HepG2 (cell line): ENCODE data around the gene EXOC7. TPM values are rescaled to one million over a fixed set of nuclear protein-coding genes. Genes with fewer than 3 reads are reported as not detected.
A peak's percentile ranks its signal among the peaks of the same experiment; 100 is the strongest.

Experiments used
- ARNTL ChIP-seq: sonication (generic); formaldehyde crosslinking; IDR thresholded peaks from 2 replicates; pipeline ENCODE4 v1.4.0; 2020; ENCODE audit warnings: mild to moderate bottlenecking, missing genetic modification reagents
- BCLAF1 ChIP-seq: fragments of 450-650 bp; IDR thresholded peaks from 2 replicates; pipeline ENCODE4 v1.6.1; 2017; ENCODE audit warnings: mild to moderate bottlenecking
- BHLHE40 ChIP-seq: IDR thresholded peaks from 2 replicates; pipeline ENCODE4 v1.6.1; 2011; ENCODE audit warnings: low read length, improper control_type of control experiment
- DPF2 ChIP-seq: sonication (generic); formaldehyde crosslinking; IDR thresholded peaks from 2 replicates; pipeline ENCODE4 v1.4.0; 2020; ENCODE audit warnings: mild to moderate bottlenecking, low read depth, missing genetic modification reagents, borderline replicate concordance
- EZH2 ChIP-seq: conservative IDR thresholded peaks from 2 replicates; pipeline ENCODE4 v1.6.1; 2012; ENCODE audit warnings: mild to moderate bottlenecking, low read depth, low read length, moderate library complexity
- HMG20B ChIP-seq: conservative IDR thresholded peaks from 2 replicates; pipeline ENCODE4 v1.6.1; 2016; ENCODE audit warnings: missing genetic modification reagents, missing compliant biosample characterization
- HOXA3 ChIP-seq: sonication (generic); formaldehyde crosslinking; IDR thresholded peaks from 2 replicates; pipeline ENCODE4 v1.5.0; 2020; ENCODE audit warnings: missing genetic modification reagents
- KLF16 ChIP-seq, 2 experiments: sonication (generic) in 1 of 2; formaldehyde crosslinking in 1 of 2; IDR thresholded peaks; 2 replicates each; pipeline versions ENCODE4 v1.6.1 to v1.8.0; 2016 to 2023; ENCODE audit warnings: missing genetic modification reagents in 2 of 2, missing compliant biosample characterization in 1 of 2
- MIER2 ChIP-seq: IDR thresholded peaks from 2 replicates; pipeline ENCODE4 v1.6.1; 2016; ENCODE audit warnings: missing biosample characterization, missing genetic modification reagents
- POLR2AphosphoS5 ChIP-seq: IDR thresholded peaks from 2 replicates; pipeline ENCODE4 v1.6.1; 2012; ENCODE audit warnings: low read depth, low read length
- POLR2G ChIP-seq: fragments of 200-400 bp; formaldehyde crosslinking; IDR thresholded peaks from 2 replicates; pipeline ENCODE4 v1.6.1; 2018; ENCODE audit warnings: mild to moderate bottlenecking, low read depth, low read length, moderate library complexity
- RFX1 ChIP-seq: fragments of 450-650 bp; IDR thresholded peaks from 2 replicates; pipeline ENCODE4 v1.6.1; 2017
- SALL1 ChIP-seq: sonication (generic); formaldehyde crosslinking; IDR thresholded peaks from 2 replicates; pipeline ENCODE4 v1.8.0; 2022; ENCODE audit warnings: mild to moderate bottlenecking, missing genetic modification reagents
- SIX1 ChIP-seq: sonication (generic); formaldehyde crosslinking; IDR thresholded peaks from 2 replicates; pipeline ENCODE4 v1.4.0; 2020; ENCODE audit warnings: missing genetic modification reagents, borderline replicate concordance
- ZFP41 ChIP-seq: sonication (generic); formaldehyde crosslinking; IDR thresholded peaks from 2 replicates; pipeline ENCODE4 v1.4.0; 2020; ENCODE audit warnings: mild to moderate bottlenecking, missing genetic modification reagents, borderline replicate concordance
- ZGPAT ChIP-seq: IDR thresholded peaks from 2 replicates; pipeline ENCODE4 v1.6.1; 2016; ENCODE audit warnings: mild to moderate bottlenecking
- ZMAT5 ChIP-seq: sonication (generic); formaldehyde crosslinking; IDR thresholded peaks from 2 replicates; pipeline ENCODE4 v1.5.0; 2020; ENCODE audit warnings: mild to moderate bottlenecking, low read depth, missing genetic modification reagents, borderline replicate concordance
- ZNF10 ChIP-seq: sonication (generic); formaldehyde crosslinking; IDR thresholded peaks from 2 replicates; pipeline ENCODE4 v1.4.0; 2020; ENCODE audit warnings: mild to moderate bottlenecking, low read depth, missing genetic modification reagents, borderline replicate concordance
- ZNF513 ChIP-seq: sonication (generic); formaldehyde crosslinking; conservative IDR thresholded peaks from 2 replicates; pipeline ENCODE4 v1.5.0; 2020; ENCODE audit warnings: missing genetic modification reagents
- ZNF552 ChIP-seq: sonication (generic); formaldehyde crosslinking; IDR thresholded peaks from 2 replicates; pipeline ENCODE4 v1.9.0; 2022; ENCODE audit warnings: missing genetic modification reagents, mild to moderate bottlenecking, borderline replicate concordance
- ZNF589 ChIP-seq: sonication (generic); formaldehyde crosslinking; conservative IDR thresholded peaks from 2 replicates; pipeline ENCODE4 v1.8.0; 2022; ENCODE audit warnings: mild to moderate bottlenecking, moderate library complexity, missing genetic modification reagents
- ZNF607 ChIP-seq: sonication (generic); formaldehyde crosslinking; IDR thresholded peaks from 2 replicates; pipeline ENCODE4 v1.5.1; 2020; ENCODE audit warnings: missing genetic modification reagents, mild to moderate bottlenecking, borderline replicate concordance
- ZNF850 ChIP-seq: sonication (generic); formaldehyde crosslinking; conservative IDR thresholded peaks from 2 replicates; pipeline ENCODE4 v1.9.0; 2021; ENCODE audit warnings: mild to moderate bottlenecking, missing genetic modification reagents
- polyA plus RNA-seq, 8 experiments: library from polyadenylated mRNA; depleted of rRNA in 3 of 8; stranded (reverse) in 7 of 8; unstranded in 1 of 8; fragments of >200 nt; fragmentation: Illumina TruSeq in 4 of 8; extraction: Trizol in 4 of 8; gene quantifications; 2 replicates each; pipeline versions ENCODE4 v1.2.1 to v1.2.3, GENCODE V29; 2011 to 2016; ENCODE audit warnings: low read depth in 4 of 8, missing spikeins in 1 of 8, mixed read lengths in 1 of 8; ENCODE audit not compliant: insufficient read depth in 1 of 8
- total RNA-seq, 5 experiments: library from RNA; depleted of rRNA; stranded (reverse); fragments of >200 nt; fragmentation: Illumina TruSeq; extraction: Trizol; gene quantifications; 2 replicates each; pipeline ENCODE4 v1.2.3, GENCODE V29; 2016; ENCODE audit warnings: low read depth in 1 of 5

Gene EXOC7
- total and polyA plus RNA-seq, 2 of the 13 experiments (the other 11 are each of a cell fraction or from before 2014, with no cell fraction given), result 86.9 to 116 TPM

GRCh38 chr17:76081295-76082210 is 22.0 kb downstream of the EXOC7 start (continued):
- TF ChIP-seq ZNF513 (CRISPR knock-in tag), result no peak
- no peak for TF ChIP-seq ZMAT5
- TF ChIP-seq ZNF607, result no peak
- no peak for TF ChIP-seq ZNF552 (CRISPR knock-in tag)
- TF ChIP-seq EZH2, result no peak
- no peak for TF ChIP-seq DPF2
- no peak for TF ChIP-seq ARNTL
- TF ChIP-seq MIER2, result no peak
- no peak for TF ChIP-seq ZFP41
- no peak for TF ChIP-seq RFX1
- TF ChIP-seq HOXA3 (CRISPR knock-in tag), result no peak
- TF ChIP-seq BHLHE40, result no peak
- no peak for TF ChIP-seq HMG20B
- no peak for TF ChIP-seq KLF16 (CRISPR knock-in tag; IDR thresholded peaks at IDR 0.05)
- TF ChIP-seq ZNF850 (CRISPR knock-in tag), result no peak
- TF ChIP-seq SALL1 (CRISPR knock-in tag), result peak; percentile 17; the same call in 1 of the 2 replicates
- no peak for TF ChIP-seq BCLAF1
- TF ChIP-seq POLR2G, result peak; percentile 50
- no peak for TF ChIP-seq ZNF10
- TF ChIP-seq POLR2AphosphoS5, result peak; percentile 31; the same call in 1 of the 2 replicates
- no peak for TF ChIP-seq SIX1 (CRISPR knock-in tag)
- no peak for TF ChIP-seq ZGPAT (CRISPR knock-in tag)
- no peak for TF ChIP-seq ZNF589 (CRISPR knock-in tag)
